ENCODE results near the gene CAMKMT.

CAMKMT gene

DNA sequence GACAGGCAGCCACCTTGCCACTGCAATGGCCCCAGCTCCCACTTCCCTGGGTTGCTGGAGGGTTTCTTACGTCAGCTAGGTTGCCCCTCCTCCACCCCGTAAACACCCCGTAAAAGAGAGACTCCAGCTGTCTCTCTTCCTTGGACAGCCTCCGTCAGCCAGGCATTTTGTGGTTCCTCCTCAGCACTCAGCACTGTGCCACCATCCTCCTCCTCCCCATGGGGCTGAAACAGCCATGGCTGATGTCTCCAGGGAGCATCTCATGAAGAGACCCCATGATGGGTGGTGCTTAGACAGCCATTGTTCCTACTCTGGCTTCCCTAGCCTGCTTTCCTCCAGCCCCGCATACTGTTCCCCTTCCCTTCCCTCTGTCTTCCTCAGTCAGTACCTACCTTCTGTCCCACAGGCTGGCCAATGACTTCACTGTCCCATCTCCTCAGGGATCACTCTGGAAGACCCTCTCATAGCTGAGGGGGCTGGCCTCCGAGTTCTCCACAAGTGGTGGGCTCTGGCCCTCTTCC lies 436.5 kb downstream of the CAMKMT start:
- TF ChIP-seq, protein P1, sequence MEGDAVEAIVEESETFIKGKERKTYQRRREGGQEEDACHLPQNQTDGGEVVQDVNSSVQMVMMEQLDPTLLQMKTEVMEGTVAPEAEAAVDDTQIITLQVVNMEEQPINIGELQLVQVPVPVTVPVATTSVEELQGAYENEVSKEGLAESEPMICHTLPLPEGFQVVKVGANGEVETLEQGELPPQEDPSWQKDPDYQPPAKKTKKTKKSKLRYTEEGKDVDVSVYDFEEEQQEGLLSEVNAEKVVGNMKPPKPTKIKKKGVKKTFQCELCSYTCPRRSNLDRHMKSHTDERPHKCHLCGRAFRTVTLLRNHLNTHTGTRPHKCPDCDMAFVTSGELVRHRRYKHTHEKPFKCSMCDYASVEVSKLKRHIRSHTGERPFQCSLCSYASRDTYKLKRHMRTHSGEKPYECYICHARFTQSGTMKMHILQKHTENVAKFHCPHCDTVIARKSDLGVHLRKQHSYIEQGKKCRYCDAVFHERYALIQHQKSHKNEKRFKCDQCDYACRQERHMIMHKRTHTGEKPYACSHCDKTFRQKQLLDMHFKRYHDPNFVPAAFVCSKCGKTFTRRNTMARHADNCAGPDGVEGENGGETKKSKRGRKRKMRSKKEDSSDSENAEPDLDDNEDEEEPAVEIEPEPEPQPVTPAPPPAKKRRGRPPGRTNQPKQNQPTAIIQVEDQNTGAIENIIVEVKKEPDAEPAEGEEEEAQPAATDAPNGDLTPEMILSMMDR (IDR thresholded peaks at IDR 0.05; ENCODE audit: low read depth, low read length): no peak
- H3K4me3 ChIP-seq (ENCODE audit: low read depth, low read length): no peak overlapping the region

DNA sequence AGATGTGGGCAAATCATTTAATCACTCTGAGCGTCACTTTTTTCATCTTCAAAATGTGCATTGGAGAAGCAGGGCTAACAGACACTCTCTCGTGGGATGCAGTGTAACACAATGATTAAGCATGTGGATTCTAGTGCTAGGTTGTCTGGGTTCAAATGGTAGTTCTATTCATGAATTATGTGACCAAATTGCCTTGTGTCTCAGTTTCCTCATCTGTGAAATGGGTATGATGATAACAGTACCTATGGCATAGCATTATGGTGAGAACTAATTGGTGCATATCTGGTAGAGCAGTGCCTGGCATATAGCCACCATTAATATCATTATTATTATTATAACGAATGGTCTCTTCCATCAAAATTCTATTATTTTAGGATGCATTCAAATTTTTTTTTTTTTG lies 437.4 kb downstream of the CAMKMT start:
- no peak overlapping the region for H3K4me3 ChIP-seq (ENCODE audit: low read depth, low read length)
- TF ChIP-seq, protein P1 (IDR thresholded peaks at IDR 0.05; ENCODE audit: low read depth, low read length): no peak

DNA sequence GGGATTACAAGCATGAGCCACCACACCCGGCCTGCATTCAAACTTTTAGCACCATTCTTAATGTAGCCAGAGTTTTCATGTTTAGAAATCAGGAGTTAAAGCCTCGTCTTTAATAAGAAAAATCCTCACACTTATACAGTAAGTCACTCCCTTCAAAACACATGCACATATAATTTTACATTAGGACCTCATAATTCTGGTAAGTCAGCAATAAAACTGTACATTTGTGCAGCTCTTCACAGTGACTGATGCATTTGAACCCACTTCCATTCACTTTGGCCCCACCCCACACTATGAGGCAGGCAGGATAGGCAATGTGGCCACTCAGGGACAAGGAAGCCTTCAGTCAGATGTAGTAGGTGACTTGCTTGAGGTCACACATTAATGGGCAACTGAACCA lies 438.0 kb downstream of the CAMKMT start:
- TF ChIP-seq, protein P1 (IDR thresholded peaks at IDR 0.05; ENCODE audit: low read depth, low read length): no peak
- no peak overlapping the region for H3K4me3 ChIP-seq (ENCODE audit: low read depth, low read length)

DNA sequence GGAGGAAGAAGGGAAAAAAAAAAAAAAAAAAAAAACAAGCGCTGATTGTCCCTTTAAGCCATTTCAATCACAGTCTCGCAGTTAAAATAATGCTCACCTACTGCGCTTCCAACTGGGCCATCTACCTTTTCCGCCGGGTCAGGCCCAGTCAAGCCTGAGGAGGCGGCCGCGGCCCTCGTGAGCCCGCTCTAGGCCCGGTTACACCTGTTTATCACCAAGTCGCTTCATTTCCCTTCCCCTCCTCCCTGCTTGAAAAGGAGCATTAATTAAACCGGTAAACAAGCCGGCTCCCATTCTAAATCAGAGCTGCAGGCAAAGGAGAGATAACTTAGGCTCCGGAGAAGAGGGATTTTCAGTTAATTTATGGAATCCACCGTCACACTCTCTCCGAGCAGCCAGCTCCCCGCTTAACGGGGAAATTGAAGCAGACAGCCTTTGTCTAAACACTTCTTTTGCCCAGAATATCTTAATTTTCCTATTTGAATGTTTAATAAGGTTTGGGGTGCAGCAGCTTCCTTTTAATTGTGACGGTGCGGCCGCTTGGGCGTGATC lies 439.6 kb downstream of the CAMKMT start:
- H3K4me3 ChIP-seq (ENCODE audit: low read depth, low read length): no peak overlapping the region
- TF ChIP-seq, protein P1 (IDR thresholded peaks at IDR 0.05; ENCODE audit: low read depth, low read length): no peak

DNA sequence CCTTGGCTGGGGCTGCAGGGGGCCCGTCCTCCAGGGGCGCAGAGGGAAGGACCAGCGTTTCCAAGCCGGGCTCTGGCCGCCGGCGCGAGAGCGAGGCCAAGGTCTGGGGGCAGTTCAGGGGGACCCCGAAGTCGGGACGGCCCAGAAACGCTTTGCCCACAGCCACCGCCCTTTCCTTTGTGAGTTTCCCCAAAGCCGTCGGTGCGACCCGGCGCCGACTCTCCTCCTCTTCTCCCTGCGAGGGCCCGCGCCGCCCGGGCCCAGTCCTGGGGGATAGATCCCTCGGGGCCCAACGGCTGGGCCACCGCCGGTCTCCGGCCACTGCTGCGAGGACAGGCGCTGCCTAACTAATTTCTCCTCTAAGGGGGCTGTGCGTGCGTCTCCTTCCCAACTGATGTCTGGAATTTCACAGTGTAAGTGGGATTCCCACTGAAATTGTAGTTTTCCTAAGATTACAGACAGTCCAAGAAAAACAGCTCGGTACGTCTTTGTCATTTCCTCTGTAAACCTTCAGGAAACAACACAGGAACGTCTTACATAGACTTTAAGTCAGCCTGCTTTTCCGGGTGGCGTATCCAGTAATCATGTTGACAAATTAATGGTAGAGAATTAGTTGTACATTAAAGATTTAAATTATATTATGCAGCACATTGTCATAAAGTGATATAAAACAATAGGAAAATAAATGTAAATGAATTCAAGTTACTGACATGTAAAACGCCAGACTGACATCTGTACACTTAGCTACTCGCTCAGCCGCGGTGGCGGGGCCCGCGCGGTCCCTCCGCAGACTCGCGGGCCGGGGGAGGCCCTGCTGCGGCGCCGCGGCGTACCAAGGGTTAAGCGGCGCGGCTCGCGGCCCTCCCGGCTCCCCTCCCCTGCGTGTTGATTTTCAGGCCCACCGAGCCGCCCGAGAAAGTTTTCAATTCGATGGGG lies 440.4 kb downstream of the CAMKMT start:
- H3K4me3 ChIP-seq (ENCODE audit: low read depth, low read length): no peak overlapping the region
- TF ChIP-seq, protein P1 (IDR thresholded peaks at IDR 0.05; ENCODE audit: low read depth, low read length): no peak

DNA sequence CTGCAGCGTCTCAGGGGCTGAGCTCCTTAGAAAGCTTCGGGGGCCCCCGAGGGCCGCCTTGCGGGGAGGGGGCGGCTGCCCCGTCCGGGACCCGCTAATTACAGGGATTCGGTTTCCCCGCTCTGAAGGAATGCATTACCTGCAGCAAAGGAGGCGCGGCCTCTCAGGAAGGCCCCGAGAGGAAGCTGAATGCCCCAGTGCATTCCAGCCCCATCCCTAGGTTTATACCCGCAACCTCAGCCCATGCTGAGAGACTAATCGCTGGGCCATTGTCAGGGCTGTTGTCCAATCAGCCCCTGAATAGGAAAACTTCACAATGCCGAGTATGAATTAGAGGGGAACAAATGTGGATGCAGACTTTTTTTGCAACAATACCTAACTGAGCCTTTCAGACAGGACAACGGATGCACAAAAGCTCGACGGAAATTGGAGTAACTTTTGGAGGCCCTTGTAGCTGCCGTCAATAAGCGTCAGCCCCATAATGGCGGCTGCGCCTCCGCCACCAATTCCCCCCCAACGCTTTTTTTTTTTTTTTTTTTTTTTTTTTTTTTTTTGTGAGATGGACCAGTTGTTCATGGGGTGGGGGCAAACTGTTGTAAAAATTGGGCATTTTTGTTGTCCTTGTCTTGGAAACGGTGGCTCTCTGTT lies 441.2 kb downstream of the CAMKMT start:
- no peak overlapping the region for H3K4me3 ChIP-seq (ENCODE audit: low read depth, low read length)
- TF ChIP-seq, protein P1 (IDR thresholded peaks at IDR 0.05; ENCODE audit: low read depth, low read length): no peak
